A549 treated with GW870086 at 1 μM for 4 hours (cell line): Measurements from ENCODE around the gene IL20. TPM values are rescaled to one million over a fixed set of nuclear protein-coding genes. Genes with fewer than 3 reads are reported as not detected.

Experiments used
- total RNA-seq: library from RNA; stranded (reverse); fragments of 200-300 nt; extraction: Qiagen RNA extraction; gene quantifications from 5 replicates; pipeline ENCODE4 v1.2.3, GENCODE V29; 2022; ENCODE audit warnings: low read depth

The IL20 gene
- total RNA-seq: not detected in 5 replicates

GRCh38 chr1:206864939-206865671 is at the start of gene IL20:
Gene IL20 (plus strand): TSS chr1:206865623. CDS start chr1:206865853, 230 bp downstream.

GRCh38 chr1:206897175-206897574 is 31.8 kb downstream of the IL20 start, which contains the start of gene IL24:
Gene IL24 (plus strand): TSS chr1:206897443. CDS start chr1:206897833, 390 bp downstream.

Other genes starting within 250 kb of the IL20 start
- 8.1 to 10.7 TPM (median 9.7 TPM) in 5 replicates for gene DYRK3, start 230.1 kb upstream of the IL20 start, total RNA-seq
- 71.9 to 87.9 TPM (median 84.8 TPM) in 5 replicates for gene MAPKAPK2, start 180.7 kb upstream of the IL20 start, total RNA-seq
- not detected in 5 replicates for gene IL19, start 94.8 kb upstream of the IL20 start, total RNA-seq
- gene IL10, start 93.1 kb upstream of the IL20 start, total RNA-seq: not detected in 5 replicates
- 0.25 to 0.60 TPM (median 0.31 TPM) in 5 replicates for gene IL24, start 31.8 kb downstream of the IL20 start, total RNA-seq
- 3.3 to 6.4 TPM (median 4.4 TPM) in 5 replicates for gene FCMR, start 56.3 kb downstream of the IL20 start, total RNA-seq
- gene PIGR, start 80.8 kb downstream of the IL20 start, total RNA-seq: not detected in 5 replicates
- gene FCAMR, start 104.8 kb downstream of the IL20 start, total RNA-seq: not detected in 5 replicates
- gene C1orf116, start 167.1 kb downstream of the IL20 start, total RNA-seq: 4.0 to 5.3 TPM (median 4.9 TPM) in 5 replicates
- gene YOD1, start 185.6 kb downstream of the IL20 start, total RNA-seq: 4.7 to 8.3 TPM (median 6.9 TPM) in 5 replicates
- 4.2 to 6.5 TPM (median 5.9 TPM) in 5 replicates for gene PFKFB2, start 187.7 kb downstream of the IL20 start, total RNA-seq
- 1.1 to 2.2 TPM (median 1.7 TPM) in 5 replicates for gene C4BPB, start 223.2 kb downstream of the IL20 start, total RNA-seq
- gene C4BPA, start 238.6 kb downstream of the IL20 start, total RNA-seq: 0.46 to 0.77 TPM (median 0.54 TPM) in 5 replicates